ENCODE results near the gene ACSL1.

- TF ChIP-seq CTCF (IDR thresholded peaks at IDR 0.05; ENCODE audit: insufficient read depth, low read length): no peak
- no peak for TF ChIP-seq REST (IDR thresholded peaks at IDR 0.05; ENCODE audit: insufficient replicate concordance, low read depth)
Measured at GRCh38 chr4:184870718-184871117, 45.0 kb upstream of the ACSL1 start.

All from HL-60 (cell line).